ENCODE results near the gene INAFM2. TPM values are rescaled to one million over a fixed set of nuclear protein-coding genes. Genes with fewer than 3 reads are reported as not detected.

The INAFM2 gene
- total and polyA plus RNA-seq, 9 of the 15 experiments (the other 6 are each of a cell fraction or from before 2014, with no cell fraction given), result 11.8 to 43.1 (median 27.2) TPM

DNA sequence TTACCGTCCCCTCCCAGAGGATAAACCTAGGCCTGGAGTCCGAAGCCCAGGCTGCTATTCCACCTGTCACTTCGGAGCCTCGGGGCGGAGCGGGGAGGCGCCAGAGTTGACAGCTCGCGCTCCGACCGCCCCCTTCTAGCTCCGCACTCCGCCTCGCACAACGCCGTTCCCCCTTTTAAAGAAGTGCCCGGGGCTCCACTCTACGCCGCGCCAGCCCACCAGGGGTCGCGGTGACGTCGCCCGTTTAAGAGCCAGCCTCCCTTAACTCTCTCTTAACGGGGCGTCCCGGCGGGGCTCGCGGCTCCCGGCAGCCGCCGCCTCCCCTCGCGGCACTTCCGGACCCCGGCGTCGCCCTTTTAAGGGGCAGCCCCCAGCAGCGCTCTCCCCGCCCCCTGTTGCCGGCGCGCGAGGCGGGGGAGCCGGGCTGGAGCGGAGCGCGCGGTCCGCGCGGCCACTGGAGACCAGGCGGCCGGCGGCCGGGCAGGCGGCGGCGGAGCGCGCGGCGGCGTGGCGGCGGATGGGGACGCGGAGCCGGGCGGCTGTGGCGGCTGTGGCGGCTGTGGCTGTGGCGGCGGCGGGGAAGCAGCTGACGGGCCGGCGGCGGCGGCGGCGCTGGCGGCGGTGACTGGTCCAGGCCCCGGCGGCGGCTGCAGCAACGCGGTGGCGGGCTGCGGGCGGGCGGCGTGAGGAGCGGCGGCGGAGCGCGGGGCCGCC lies at the start of gene INAFM2 (continued):
- no peak for TF ChIP-seq ZNF184 (CRISPR knock-in tag; IDR thresholded peaks at IDR 0.05)
- no peak for TF ChIP-seq DIDO1 (tag; IDR thresholded peaks at IDR 0.05; ENCODE audit: low read depth)
- no peak for TF ChIP-seq MCM3 (IDR thresholded peaks at IDR 0.05)
- TF ChIP-seq SRSF1 (IDR thresholded peaks at IDR 0.05; ENCODE audit: low read depth, low read length), result no peak
- TF ChIP-seq GATAD2A (IDR thresholded peaks at IDR 0.05), result no peak
- no peak for TF ChIP-seq SRSF3 (IDR thresholded peaks at IDR 0.05; ENCODE audit: insufficient read depth, low read length)
- peak in 1 of 2 experiments; percentile 16; a peak in 1 of 4 replicates for TF ChIP-seq NONO (IDR thresholded peaks at IDR 0.05; ENCODE audit: low read depth in 2 of 2, low read length in 1 of 2)
- no peak for TF ChIP-seq ZFPM2 (CRISPR knock-in tag; IDR thresholded peaks at IDR 0.05)
- TF ChIP-seq NCOA2 (IDR thresholded peaks at IDR 0.05; ENCODE audit: partially characterized antibody in 2 of 2), result no peak
- no peak for TF ChIP-seq BRD9 (IDR thresholded peaks at IDR 0.05; ENCODE audit: low read depth, partially characterized antibody)
- TF ChIP-seq, protein P1, sequence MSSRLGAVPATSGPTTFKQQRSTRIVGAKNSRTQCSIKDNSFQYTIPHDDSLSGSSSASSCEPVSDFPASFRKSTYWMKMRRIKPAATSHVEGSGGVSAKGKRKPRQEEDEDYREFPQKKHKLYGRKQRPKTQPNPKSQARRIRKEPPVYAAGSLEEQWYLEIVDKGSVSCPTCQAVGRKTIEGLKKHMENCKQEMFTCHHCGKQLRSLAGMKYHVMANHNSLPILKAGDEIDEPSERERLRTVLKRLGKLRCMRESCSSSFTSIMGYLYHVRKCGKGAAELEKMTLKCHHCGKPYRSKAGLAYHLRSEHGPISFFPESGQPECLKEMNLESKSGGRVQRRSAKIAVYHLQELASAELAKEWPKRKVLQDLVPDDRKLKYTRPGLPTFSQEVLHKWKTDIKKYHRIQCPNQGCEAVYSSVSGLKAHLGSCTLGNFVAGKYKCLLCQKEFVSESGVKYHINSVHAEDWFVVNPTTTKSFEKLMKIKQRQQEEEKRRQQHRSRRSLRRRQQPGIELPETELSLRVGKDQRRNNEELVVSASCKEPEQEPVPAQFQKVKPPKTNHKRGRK (tag; IDR thresholded peaks at IDR 0.05), result no peak
- no peak for TF ChIP-seq CUX1 (CRISPR knock-in tag; IDR thresholded peaks at IDR 0.05)
- TF ChIP-seq, protein P2, sequence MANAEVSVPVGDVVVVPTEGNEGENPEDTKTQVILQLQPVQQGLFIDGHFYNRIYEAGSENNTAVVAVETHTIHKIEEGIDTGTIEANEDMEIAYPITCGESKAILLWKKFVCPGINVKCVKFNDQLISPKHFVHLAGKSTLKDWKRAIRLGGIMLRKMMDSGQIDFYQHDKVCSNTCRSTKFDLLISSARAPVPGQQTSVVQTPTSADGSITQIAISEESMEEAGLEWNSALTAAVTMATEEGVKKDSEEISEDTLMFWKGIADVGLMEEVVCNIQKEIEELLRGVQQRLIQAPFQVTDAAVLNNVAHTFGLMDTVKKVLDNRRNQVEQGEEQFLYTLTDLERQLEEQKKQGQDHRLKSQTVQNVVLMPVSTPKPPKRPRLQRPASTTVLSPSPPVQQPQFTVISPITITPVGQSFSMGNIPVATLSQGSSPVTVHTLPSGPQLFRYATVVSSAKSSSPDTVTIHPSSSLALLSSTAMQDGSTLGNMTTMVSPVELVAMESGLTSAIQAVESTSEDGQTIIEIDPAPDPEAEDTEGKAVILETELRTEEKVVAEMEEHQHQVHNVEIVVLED (CRISPR knock-in tag; IDR thresholded peaks at IDR 0.05), result peak; percentile 41; the same call in 1 of the 2 replicates
- TF ChIP-seq HDAC3 (IDR thresholded peaks at IDR 0.05; ENCODE audit: borderline replicate concordance, partially characterized antibody), result no peak
- TF ChIP-seq ZZZ3 (IDR thresholded peaks at IDR 0.05), result no peak
- TF ChIP-seq RBM15 (IDR thresholded peaks at IDR 0.05; ENCODE audit: insufficient read depth, low read length), result no peak
- TF ChIP-seq CXXC5 (CRISPR knock-in tag; IDR thresholded peaks at IDR 0.05), result peak; percentile 97
- TF ChIP-seq YY1 (IDR thresholded peaks at IDR 0.05; ENCODE audit: borderline replicate concordance in 1 of 3, control insufficient read depth in 1 of 3, extremely low read depth in 1 of 3, insufficient read depth in 3 of 3, insufficient read length in 1 of 3, insufficient replicate concordance in 2 of 3, low read depth in 1 of 3, low read length in 2 of 3), result peak in 1 of 3 experiments; percentile 14
- no peak for TF ChIP-seq TRIM24 (IDR thresholded peaks at IDR 0.05)

Data from K562 (cell line).